ENCODE measurements around the gene NBPF1.
"Not testable (repeated sequence)": the region's sequence is repeated elsewhere in the genome, so short reads cannot be mapped to it uniquely, and the experiment has no call there.

The NBPF1 gene

DNA sequence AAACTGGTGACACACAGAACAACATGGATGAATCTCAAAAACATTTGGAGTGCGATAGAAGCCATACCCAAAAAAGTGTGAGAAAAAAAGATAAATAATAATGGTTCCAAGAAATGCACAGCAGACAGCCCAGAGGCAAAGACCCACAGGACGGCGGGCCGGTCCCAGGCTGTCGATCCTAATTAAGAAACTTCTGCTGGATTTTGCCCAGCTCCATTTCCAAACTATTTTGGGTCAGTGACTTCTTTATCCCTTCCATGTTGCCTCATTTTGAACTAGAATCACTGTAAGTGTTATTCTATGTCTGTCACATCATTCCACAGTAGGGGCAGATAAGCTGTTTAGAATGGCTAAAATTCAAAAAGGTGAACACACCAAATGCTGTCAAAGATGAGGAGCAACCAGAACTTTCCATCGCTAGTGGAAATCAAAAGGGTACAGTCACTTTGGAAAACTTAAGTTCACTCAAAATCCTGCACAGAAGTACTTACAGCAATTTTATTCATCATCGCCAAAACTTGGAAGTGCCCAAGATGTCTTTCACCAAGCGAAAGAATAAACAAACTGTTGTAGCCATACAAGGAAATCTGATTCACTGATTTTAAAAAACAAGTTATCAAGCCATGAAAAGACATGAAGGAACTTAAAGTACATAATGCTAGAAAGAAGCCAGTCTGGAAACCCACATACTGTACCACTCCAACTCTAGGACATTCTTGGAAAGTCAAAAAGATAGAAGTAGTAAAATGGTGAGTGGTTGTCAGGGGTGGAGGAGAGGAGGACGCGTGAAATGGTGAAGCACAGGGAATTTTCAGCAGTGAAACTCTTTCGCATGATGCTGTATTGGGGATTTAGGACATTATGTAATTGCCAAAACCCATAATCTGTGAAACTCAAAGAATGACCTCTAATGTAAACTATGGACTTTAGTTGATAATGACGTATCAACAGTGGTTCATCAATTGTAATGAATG lies 7.5 kb downstream of the NBPF1 start:
- DNase-seq: no peak

DNA sequence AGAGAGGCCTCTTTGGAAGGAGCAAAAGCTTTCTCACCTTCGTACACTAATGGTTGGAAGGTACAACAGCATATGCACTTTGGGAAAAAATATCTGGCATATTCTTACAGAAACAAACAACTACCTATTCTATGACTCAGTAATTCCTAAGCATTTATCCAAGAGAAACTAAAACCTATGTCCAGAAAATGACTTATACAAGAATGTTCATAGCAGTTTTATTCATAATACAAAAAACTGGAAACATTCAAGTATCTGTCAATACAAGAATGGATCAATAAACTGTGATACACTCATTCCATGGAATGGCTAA lies 8.2 kb downstream of the NBPF1 start:
- no peak for DNase-seq

DNA sequence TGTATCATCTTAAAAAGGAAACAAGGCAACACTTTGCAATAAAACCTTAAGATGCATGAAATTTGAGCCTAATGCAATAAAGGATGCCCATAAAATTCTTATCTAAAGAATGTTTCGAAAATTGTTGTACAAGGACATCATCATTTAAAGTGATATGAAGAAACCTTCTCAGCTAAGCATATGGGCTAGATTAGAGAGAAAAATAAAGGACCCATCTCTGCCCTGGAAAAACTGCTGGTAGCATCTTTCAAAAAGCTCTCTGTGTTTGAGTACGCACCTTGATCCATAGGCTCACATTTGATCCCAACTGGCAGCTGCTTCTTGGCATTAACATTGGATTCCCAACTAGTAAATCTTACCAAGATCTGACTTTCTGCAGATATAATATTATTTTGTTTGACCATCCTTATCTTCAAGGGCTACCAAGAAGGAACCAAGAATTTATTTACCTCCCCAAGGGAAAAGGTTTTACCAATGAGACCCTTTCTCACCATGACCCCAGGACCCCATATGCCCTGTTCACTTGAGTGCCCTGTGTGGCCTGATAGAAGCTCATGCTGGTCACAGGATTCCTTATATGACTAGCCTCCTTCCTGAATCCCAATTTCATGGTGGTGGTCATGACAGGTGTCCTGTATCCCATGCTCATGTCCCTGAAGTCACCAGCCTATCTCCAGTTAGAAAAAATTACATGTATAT lies 8.7 kb downstream of the NBPF1 start:
- not testable (repeated sequence) for DNase-seq

DNA sequence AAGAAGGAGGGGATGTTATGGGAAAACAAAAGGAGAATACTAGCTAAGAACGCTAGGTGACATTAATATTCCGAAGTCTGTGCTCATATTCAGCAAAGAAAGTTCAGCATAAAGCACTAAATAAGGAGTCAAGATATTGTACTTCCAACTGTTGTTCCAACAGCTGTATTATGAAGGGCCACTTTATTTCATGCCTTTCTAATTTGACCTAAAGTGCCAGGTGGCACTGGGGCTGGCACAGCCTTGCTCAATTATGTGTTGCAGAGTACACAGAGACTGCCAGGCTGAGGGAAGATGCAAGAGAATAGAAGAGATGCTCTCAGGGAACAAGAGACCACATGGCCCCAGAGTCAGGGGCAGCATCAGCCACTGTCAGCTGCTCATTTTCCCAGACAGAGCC lies 9.7 kb downstream of the NBPF1 start:
- not testable (repeated sequence) for DNase-seq

DNA sequence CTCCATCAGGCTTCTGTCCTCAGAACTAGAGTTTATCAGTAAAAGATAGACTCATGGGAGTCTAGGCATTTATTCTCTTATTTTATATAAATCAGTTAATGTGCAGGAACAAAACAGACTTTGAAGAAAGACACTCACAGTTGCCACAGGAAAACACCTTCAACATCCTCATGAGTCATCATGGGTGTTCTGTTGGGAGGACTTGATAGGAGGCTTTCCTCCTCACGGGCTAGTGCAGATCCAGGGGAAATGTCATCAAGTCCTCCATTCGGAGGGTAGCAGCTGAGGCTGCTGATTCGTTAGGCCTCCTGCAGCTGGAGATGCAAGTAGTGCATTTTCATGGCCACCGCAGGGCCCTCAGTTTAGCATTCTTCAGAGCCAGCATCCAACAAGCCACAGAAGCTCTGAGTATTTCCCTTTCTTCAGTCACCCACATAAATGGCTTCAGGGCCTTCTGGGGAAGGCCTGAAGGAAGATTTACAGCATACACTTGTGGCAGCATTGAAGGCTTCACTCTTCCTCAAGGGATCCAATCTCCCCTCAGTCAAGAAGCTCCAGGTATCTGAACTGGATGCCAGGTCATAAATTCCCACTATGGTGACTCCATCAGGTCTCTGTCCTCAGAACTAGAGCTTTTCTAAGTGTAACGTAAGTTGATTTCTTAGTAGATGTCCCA lies 10.9 kb downstream of the NBPF1 start:
- not testable (repeated sequence) for DNase-seq

DNA sequence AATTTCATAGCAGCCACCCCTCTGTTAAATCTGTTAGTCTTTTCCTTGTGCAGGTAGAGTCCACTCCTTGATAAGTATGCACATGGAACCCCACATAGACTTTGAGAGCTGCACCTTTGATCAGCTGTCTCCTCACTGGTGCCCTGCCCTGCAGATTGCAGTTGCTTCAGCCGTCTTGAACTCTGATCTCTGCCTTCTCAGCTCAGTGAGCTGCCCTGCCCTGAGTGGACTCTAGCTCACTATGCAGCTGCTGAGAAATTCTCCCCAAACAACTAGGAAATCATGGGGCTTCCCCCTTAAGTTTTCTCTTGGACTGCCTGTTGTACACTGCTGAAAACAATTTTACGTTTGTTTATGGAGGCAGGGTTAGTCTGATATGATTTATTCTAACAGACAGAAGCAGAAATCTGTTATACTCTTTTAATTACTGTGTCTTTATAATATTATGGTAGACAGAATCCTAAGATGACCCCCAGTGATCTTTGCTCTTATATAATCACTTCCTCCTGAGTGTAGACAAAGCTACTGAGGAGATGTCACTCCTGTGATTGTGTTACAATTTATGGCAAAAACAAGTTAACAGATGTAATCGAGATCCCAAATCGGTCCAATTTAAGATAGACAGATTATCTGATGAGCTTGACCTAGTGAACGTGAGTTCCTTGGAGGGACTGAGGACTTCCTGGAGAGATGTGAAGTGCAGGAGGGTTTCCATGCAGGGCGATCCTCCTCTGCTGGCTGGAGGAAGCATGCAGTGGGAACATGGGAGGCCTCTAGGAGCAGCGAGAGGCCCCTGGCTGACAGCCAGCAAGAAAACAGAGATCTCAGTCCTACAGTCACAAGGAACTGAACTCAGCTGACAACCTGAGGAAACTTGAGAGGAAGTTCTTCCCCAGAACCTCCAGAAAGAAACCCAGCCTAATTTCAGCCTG lies 12.2 kb downstream of the NBPF1 start:
- not testable (repeated sequence) for DNase-seq

DNA sequence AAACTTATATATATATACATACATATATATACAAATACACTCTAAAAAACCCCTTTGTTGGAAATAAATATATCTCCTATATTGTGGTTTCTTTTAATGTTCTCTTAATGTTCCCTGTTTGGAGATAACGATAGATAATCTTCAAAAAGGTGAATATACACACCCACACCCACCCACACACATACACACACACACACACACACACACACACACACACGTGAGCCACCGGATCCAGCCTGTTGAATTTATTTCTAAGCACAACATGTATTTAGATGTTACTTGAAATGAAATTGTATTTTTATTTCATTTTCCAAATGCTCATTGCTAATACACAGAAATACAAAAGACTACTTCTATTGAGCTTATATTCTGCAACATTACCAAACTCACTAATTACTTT lies 14.0 kb downstream of the NBPF1 start:
- DNase-seq: not testable (repeated sequence)

DNA sequence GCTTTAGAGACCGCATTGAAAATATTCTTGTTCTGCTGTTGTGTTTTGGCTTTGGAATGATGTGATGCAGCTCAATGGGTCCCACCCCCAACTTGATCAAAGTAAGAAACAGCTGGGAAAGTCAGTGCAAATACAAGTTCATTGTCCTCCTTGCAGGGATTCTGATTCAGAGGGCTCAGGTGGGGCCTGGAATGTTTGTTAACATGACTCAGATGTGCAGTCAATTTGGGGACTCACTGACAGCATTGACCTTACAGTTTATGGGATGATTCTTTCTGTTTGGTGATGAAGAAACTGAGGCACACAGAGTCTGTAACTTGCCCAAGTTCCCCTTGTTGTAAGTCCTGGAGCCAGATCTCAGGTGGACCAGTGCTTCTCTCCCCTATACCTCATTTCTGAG lies 18.1 kb downstream of the NBPF1 start:
- not testable (repeated sequence) for DNase-seq

DNA sequence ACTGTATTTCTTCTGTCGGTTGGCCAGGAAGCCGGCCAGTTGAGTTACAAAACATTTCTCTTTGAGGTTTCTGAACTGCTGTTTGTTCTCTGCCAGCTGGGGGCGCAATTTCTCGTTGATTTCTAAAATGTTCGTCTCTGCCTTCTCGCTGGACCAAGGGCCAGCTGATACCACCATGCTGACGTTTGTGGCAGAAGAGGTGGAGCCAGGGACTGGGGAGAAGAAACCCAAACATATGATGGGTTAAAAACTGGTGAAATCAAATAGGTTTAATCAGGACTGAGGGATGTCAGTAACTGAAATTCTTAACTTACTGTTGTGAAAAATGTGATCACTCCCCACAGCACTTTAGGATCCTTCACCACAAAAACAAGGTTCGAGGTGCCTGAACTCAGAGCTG lies 21.5 kb downstream of the NBPF1 start:
- not testable (repeated sequence) for DNase-seq

DNA sequence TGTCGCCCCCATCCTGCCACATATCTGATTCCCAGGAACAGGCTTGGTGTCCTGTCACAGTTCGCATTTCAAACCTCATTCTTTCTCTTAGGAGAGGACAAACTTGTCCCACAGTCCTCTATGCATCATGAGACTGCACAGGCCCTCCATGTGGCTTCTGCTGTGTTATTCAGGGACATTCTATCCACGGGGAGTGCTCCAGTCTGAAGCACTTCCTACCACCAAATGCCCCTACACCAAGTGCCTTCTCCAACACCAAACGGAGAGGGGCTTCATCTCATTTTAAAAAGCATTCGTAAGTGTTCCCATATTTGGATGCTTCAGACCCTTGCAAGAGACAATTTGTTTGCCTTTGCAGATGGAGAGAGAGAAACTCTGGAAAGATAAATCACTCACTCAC lies 25.3 kb downstream of the NBPF1 start:
- DNase-seq: not testable (repeated sequence)

DNA sequence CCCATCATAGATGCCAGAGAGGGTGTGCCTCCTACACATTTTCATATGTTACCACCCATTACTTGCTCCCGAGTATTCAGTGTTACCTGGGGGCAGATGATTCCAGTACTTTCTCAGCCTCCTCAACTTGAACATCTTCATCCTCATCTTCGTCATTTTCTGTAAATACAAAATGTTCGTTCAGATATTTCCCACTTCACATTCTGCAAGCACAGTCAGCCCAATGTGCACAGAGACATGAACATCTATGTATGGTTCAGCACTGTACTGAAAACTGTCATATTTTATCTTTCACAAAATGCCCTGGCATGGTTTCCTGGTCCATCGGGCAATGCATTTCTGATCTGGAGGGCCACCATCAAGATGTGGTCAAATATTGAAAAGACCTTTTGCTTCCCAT lies 25.7 kb downstream of the NBPF1 start:
- not testable (repeated sequence) for DNase-seq

DNA sequence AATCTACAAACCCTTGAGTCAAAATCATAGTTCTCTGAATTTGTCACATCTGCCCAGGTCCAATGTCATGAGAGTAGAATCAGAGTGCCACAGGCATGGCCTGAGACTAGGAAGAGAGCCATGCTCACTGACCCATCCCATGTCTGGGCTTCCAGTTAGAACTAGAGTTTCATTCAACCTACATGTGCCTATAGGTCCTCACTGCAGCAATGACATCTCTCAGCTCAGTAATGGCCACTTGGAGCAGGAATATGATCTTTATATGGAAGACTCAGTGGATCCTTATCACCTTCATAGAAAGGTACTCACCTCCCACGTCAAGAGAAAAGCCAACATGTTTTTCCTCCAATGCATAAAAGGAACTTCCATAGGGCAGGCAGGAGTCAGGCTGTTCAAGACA lies 48.0 kb downstream of the NBPF1 start:
- not testable (repeated sequence) for DNase-seq

DNA sequence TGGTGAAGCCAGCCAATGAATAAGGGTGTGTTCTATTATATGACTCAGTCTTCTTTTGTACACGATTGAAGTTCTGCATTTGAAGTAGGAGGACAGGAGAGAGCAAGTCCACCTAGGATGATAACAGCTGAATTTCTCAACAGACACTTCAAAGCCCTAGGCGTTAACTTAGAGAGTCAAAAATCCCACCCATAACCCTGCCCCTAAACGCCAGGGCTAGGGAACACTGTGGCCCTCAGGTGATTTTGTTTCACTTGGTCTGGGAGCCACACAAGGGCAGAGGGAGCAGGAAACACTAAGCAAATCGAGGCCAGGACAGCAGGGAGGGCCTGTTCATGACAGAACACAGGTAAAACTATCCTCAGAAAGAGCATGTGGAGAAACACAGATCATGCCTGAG lies 52.3 kb downstream of the NBPF1 start:
- DNase-seq: not testable (repeated sequence)

DNA sequence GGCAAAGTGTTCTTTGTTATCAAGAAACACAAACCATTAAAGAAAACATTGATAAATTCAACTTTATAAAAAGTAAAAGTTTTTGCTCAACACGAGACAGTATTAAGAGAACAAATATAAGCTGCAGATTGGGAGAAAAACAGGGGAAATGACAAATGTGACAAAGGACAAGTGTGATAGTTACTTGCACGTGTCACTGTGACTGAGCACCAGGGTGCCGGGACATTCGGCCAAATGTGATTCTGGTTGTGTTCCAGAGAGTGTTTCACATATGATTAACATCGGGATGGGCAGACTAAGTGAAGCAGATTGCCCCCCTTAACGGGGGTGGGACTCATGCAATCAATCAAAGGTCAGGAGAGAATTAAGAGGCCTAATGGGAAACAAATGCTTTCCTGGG lies 52.9 kb downstream of the NBPF1 start:
- not testable (repeated sequence) for DNase-seq

DNA sequence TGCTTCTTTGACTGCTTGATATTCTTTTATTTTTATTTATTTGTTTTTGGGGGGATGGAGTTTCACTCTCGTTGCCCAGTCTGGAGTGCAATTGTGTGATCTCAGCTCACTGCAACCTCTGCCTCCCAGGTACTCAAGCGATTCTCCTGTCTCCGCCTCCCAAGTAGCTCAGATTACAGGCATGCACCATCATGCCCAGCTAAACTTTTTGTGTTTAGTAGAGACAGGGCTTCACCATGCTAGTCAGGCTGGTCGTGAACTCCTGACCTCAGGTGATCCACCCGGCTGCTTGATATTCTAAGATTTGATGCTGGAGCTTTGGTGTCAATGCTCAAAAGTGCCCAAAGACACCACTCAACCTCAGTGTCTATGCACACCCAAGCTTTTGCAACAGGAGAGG lies 53.7 kb downstream of the NBPF1 start:
- DNase-seq: not testable (repeated sequence)

DNA sequence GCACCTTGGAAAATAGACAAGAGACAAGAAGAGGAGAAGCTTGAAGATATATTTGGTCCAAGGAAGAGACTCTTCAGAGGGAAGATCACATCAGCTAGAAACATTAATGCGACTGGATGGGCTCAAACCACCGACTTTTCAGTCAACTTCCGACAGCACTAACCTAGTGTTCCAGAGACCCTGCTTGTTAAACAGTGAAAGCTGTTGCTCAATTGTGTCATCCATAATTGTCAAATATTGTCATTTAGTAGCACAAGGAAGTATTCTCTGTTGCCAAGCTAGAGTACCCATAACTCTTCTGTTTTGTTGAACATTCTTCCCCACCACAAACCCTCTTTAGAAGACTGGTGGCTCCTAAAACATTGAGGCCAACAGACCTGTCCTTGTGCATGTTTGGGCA lies 56.3 kb downstream of the NBPF1 start:
- DNase-seq: not testable (repeated sequence)

DNA sequence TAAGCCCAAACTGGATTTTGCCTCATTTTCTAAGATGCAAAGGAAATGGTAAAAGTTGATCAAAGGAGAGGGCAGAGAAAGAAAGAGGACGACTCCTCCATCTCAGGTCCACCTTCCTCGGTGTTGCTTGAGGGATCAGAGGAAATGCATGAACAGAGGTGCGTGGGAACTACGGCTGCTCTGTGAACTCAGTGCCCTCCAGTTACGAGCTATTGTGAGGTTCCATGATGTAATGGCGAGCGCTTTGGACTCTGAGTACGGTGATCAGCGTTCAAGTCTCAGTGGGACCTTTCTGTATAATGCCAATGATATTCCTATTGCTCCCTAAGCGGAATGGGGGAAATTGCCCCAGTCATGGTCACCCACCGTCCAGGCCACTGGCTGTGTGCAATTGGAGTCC lies 60.1 kb downstream of the NBPF1 start:
- DNase-seq: not testable (repeated sequence)

DNA sequence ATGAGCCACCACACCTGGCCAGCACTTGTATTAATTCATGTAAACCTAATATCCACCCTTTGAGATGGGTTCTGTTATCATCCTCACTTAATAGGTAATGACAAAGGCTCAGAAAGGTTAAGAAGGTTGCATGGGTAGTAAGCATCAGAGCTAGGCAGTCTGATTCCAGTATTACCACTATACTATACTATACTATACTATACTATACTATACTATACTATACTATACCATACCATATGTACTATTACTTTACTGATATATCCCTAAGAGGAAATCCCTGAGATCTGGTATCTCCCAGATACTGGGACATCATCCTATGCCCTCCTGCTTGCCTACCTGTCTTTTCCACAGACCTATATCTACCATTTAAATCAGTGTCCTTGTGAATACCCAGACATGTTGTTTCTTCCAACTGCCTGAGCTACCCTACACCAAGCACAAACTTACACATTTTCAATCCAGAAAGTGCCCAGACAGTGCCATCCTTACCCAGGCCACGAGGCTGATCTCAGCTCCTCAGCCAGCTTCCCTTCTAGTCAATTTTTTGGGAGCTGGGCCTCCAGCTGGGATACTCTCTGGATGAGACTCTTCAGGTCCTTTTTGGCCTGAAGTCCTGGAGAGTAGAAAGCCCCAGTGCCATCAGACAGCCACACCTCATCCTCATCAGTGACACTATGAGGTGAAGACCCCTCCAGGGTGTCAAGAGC lies 63.0 kb downstream of the NBPF1 start:
- DNase-seq: not testable (repeated sequence)

DNA sequence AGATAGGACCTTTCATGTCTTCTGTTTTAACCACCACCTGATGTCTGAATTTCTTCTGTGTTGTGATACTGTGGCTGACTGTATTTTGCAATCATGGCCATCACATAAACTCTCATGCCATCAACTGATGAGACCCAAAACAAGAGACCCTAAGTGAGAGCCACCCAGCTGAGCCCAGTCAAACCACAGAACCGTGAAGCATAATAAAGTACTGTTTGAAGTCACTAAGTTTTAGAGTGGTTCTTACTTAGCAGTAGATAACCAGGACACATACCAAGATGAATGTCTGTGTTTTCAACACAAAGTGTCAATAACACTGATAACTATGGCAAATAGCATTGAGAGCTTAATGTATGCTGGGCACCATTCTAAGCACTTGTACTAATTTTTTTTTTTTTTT lies 63.8 kb downstream of the NBPF1 start:
- not testable (repeated sequence) for DNase-seq

DNA sequence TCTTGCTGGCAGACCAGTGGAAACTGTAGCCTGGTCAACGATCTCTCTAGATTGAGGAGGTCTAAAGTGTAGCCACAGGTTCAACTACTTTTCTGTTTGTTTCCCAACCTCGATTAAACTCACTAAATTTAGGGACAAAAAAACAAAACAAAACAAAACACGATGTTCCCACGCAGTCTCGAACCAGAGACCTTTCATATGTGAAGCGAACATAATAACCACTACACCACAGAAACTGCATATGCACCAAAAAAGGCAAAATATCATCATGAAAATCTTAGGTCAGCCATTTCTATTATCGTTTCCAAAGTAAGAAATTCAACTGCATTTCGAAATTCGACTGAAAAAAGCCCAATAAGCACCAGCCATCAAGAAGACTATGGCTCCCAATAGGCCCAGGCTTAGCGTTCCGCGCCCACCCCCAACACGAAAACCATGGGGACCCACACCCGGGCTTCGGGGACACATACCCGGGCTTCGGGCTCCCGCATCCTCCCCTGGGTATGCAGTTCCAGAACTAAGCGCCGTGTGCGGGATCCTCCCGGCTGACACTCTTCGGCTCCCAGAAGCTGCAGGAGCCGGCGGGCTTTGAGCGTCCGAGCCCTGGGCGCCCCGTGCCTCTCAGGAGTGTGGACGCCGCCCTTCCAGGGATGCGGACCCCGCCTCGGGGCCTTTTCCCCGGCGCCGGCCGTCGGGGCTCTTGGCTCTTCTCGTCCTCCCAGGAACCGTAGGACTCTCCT lies 65.7 kb downstream of the NBPF1 start:
- not testable (repeated sequence) for DNase-seq

DNA sequence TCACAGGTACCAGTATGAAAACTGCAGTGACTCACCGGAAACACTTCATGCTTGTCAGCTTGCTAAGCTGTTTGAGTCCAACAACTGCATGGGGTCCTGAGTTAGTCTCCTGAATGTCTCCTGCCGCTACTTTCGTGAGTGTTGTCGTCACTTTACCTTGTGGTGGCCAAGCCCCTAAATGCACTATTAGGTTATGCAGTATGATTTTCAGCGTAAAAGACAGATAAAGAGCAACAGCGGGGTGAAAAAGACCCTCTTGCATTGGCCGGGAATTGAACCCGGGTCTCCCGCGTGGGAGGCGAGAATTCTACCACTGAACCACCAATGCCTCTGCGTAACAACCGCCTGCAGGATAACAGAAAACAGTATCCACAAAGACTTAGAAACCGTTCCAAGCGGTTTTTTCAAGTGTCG lies 67.7 kb downstream of the NBPF1 start:
- not testable (repeated sequence) for DNase-seq

All from stimulated activated CD4-positive, alpha-beta T cell treated with anti-CD3 and anti-CD28 coated beads, Interleukin-4, amount 100 ng/mL, for 4 hours (primary cell).